Neural cell (in vitro differentiated cells): ENCODE measurements around the gene STAT6. TPM values are rescaled to one million over a fixed set of nuclear protein-coding genes. Genes with fewer than 3 reads are reported as not detected.

ENCODE experiments used
- H2AFZ ChIP-seq: fragments of 200-600, 300-800 bp; sonication (generic), shearing (Covaris generic); 2 replicates; pipeline ENCODE4 v1.6.0; 2014; ENCODE audit warnings: low read depth, mild to moderate bottlenecking, antibody characterized with exemption, low read length, moderate library complexity
- H3F3A ChIP-seq: fragments of 200-600 bp; shearing (Covaris generic); 2 replicates; pipeline ENCODE4 v1.6.1; 2016; ENCODE audit warnings: mild to moderate bottlenecking, moderate library complexity, mixed read lengths, antibody characterized with exemption, low read length; ENCODE audit not compliant: insufficient read depth, poor library complexity, severe bottlenecking
- H3K27ac ChIP-seq: fragments of 200-600, 300-800 bp; sonication (generic), shearing (Covaris generic); 2 replicates; pipeline ENCODE4 v1.5.1; 2014; ENCODE audit warnings: mild to moderate bottlenecking, low read length, moderate library complexity
- H3K27me3 ChIP-seq: fragments of 300-800, 200-600 bp; sonication (generic), shearing (Covaris generic); 2 replicates; pipeline ENCODE4 v1.6.0; 2014; ENCODE audit warnings: mild to moderate bottlenecking, low read depth, low read length, moderate library complexity; ENCODE audit not compliant: insufficient read depth
- H3K36me3 ChIP-seq: fragments of 300-800, 200-600 bp; sonication (generic), shearing (Covaris generic); 2 replicates; pipeline ENCODE4 v1.5.1; 2014; ENCODE audit warnings: mild to moderate bottlenecking, antibody characterized with exemption, low read length, moderate library complexity; ENCODE audit not compliant: insufficient read depth
- H3K4me2 ChIP-seq: fragments of 300-800, 200-600 bp; sonication (generic), shearing (Covaris generic); 2 replicates; pipeline ENCODE4 v1.6.0; 2014; ENCODE audit warnings: mild to moderate bottlenecking, low read length
- H3K4me3 ChIP-seq: fragments of 300-800, 200-600 bp; sonication (generic), shearing (Covaris generic); 2 replicates; pipeline ENCODE4 v1.5.1; 2014; ENCODE audit warnings: mild to moderate bottlenecking, low read length, moderate library complexity
- H3K79me2 ChIP-seq: fragments of 200-600 bp; shearing (Covaris generic); replicated peaks from 2 replicates; pipeline ENCODE4 v1.6.0; 2014; ENCODE audit warnings: mild to moderate bottlenecking, low read length, moderate library complexity; ENCODE audit not compliant: insufficient read depth
- H3K9ac ChIP-seq: fragments of 300-800, 200-600 bp; sonication (generic), shearing (Covaris generic); 2 replicates; pipeline ENCODE4 v1.6.1; 2016; ENCODE audit warnings: mild to moderate bottlenecking, low read length, mixed read lengths
- H3K9me2 ChIP-seq: fragments of 200-600 bp; shearing (Covaris generic); 2 replicates; pipeline ENCODE4 v1.6.1; 2016; ENCODE audit warnings: mild to moderate bottlenecking, low read length, mixed read lengths; ENCODE audit not compliant: insufficient read depth
- H3K9me3 ChIP-seq: fragments of 200-600, 300-800 bp; sonication (generic), shearing (Covaris generic); 2 replicates; pipeline ENCODE4 v1.6.1; 2016; ENCODE audit warnings: mild to moderate bottlenecking, mixed run types, low read length, moderate library complexity, mixed read lengths
- H4K20me1 ChIP-seq: fragments of 200-600 bp; shearing (Covaris generic); 2 replicates; pipeline ENCODE4 v1.6.1; 2016; ENCODE audit warnings: mild to moderate bottlenecking, mixed run types; ENCODE audit not compliant: insufficient read depth
- CTCF ChIP-seq: fragments of 450-650 bp; IDR thresholded peaks from 2 replicates; pipeline ENCODE4 v1.5.1; 2014; ENCODE audit warnings: antibody characterized with exemption, mild to moderate bottlenecking, moderate library complexity; ENCODE audit not compliant: poor library complexity, severe bottlenecking
- EP300 ChIP-seq: fragments of 450-650 bp; conservative IDR thresholded peaks from 2 replicates; pipeline ENCODE4 v1.6.1; 2014; ENCODE audit warnings: antibody characterized with exemption, mild to moderate bottlenecking, moderate library complexity; ENCODE audit not compliant: poor library complexity, severe bottlenecking
- EZH2 ChIP-seq: fragments of 200-600, 300-800 bp; shearing (Covaris generic), sonication (generic); IDR thresholded peaks from 2 replicates; pipeline ENCODE4 v1.6.1; 2014; ENCODE audit warnings: antibody characterized with exemption, low read length, borderline replicate concordance, mild to moderate bottlenecking; ENCODE audit not compliant: insufficient read depth, poor library complexity, severe bottlenecking
- MXI1 ChIP-seq: fragments of 450-650 bp; conservative IDR thresholded peaks from 2 replicates; pipeline ENCODE4 v1.6.1; 2014; ENCODE audit warnings: antibody characterized with exemption, mild to moderate bottlenecking; ENCODE audit not compliant: poor library complexity, severe bottlenecking
- POLR2AphosphoS5 ChIP-seq: IDR thresholded peaks from 2 replicates; pipeline ENCODE4 v1.6.1; 2012
- RAD21 ChIP-seq: fragments of 450-650 bp; conservative IDR thresholded peaks from 2 replicates; pipeline ENCODE4 v1.6.1; 2014; ENCODE audit warnings: antibody characterized with exemption, mild to moderate bottlenecking, moderate library complexity
- REST ChIP-seq: IDR thresholded peaks from 2 replicates; pipeline ENCODE4 v1.6.1; 2012; ENCODE audit warnings: borderline replicate concordance
- SMC3 ChIP-seq: fragments of 450-650 bp; conservative IDR thresholded peaks from 2 replicates; pipeline ENCODE4 v1.6.1; 2014; ENCODE audit warnings: antibody characterized with exemption, mild to moderate bottlenecking, moderate library complexity; ENCODE audit not compliant: poor library complexity
- TAF1 ChIP-seq: IDR thresholded peaks from 2 replicates; pipeline ENCODE4 v1.6.1; 2012; ENCODE audit warnings: low read depth
- polyA plus RNA-seq: library from polyadenylated mRNA; depleted of rRNA; stranded (reverse); fragments of >200 nt; gene quantifications from 2 replicates; pipeline ENCODE4 v1.2.3, GENCODE V29; 2014

Gene STAT6
- polyA plus RNA-seq, 1 donor from 2014 or later = not detected

GRCh38 chr12:57046947-57047890, 63.9 kb downstream of the STAT6 start:
- H3K27ac ChIP-seq = no peak overlapping the region
- H2AFZ ChIP-seq = no peak overlapping the region
- H3K9ac ChIP-seq = no peak overlapping the region
- no peak for TF ChIP-seq TAF1
- TF ChIP-seq RAD21 = no peak
- no peak for TF ChIP-seq CTCF
- TF ChIP-seq SMC3 = no peak
- no peak for TF ChIP-seq POLR2AphosphoS5
- no peak for TF ChIP-seq EP300
- no peak for TF ChIP-seq EZH2
- no peak for TF ChIP-seq MXI1
- no peak for TF ChIP-seq REST
- no peaks in the 10 kb centered on the region for H3F3A ChIP-seq
- H3K27me3 ChIP-seq = no peaks in the 10 kb centered on the region
- H3K4me3 ChIP-seq = no peak overlapping the region
- no peaks in the 10 kb centered on the region for H4K20me1 ChIP-seq
- no peaks in the 10 kb centered on the region for H3K9me3 ChIP-seq
- H3K4me2 ChIP-seq = no peak overlapping the region
- no peaks in the 10 kb centered on the region for H3K9me2 ChIP-seq
- H3K79me2 ChIP-seq = no peaks in the 10 kb centered on the region
- H3K36me3 ChIP-seq = no peaks in the 10 kb centered on the region

- no peak overlapping the region for H3K9ac ChIP-seq
- TF ChIP-seq POLR2AphosphoS5 (no peak), REST (no peak), EZH2 (no peak), RAD21 (no peak), TAF1 (no peak), CTCF (no peak)
- H3K27me3 ChIP-seq = no peaks in the 10 kb centered on the region
- H3K9me2 ChIP-seq = no peaks in the 10 kb centered on the region
- no peaks in the 10 kb centered on the region for H4K20me1 ChIP-seq
- H3K79me2 ChIP-seq = no peaks in the 10 kb centered on the region
- H3F3A ChIP-seq = no peaks in the 10 kb centered on the region
- no peaks in the 10 kb centered on the region for H3K36me3 ChIP-seq
- H3K4me3 ChIP-seq = no peak overlapping the region
- H3K9me3 ChIP-seq = no peaks in the 10 kb centered on the region
- no peak overlapping the region for H3K4me2 ChIP-seq
- no peak overlapping the region for H3K27ac ChIP-seq
- H2AFZ ChIP-seq = no peak overlapping the region
Observed at GRCh38 chr12:57046086-57046791, 64.9 kb downstream of the STAT6 start.
